ENCODE results near the gene NFYC.

DNA sequence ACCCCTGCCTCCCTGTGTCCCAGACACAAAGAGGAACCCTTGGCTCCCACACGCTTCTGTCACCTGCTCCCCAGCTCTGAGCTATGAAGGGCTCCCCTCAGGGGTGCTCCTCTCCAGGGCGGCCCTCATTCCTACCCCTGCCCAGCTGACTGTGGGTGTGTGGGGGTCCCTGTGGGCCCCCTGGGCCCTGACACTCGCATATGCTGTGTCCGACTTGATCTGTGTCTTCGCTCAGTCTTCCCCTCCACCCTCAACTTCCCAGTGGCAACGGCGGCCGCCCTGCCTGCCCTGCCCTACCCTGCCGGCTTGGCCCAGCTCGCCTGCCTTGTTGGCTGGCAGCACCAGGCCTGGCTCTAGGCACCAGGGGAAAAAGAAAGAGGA is 93.3 kb downstream of the NFYC start:
- TF ChIP-seq, protein P1, sequence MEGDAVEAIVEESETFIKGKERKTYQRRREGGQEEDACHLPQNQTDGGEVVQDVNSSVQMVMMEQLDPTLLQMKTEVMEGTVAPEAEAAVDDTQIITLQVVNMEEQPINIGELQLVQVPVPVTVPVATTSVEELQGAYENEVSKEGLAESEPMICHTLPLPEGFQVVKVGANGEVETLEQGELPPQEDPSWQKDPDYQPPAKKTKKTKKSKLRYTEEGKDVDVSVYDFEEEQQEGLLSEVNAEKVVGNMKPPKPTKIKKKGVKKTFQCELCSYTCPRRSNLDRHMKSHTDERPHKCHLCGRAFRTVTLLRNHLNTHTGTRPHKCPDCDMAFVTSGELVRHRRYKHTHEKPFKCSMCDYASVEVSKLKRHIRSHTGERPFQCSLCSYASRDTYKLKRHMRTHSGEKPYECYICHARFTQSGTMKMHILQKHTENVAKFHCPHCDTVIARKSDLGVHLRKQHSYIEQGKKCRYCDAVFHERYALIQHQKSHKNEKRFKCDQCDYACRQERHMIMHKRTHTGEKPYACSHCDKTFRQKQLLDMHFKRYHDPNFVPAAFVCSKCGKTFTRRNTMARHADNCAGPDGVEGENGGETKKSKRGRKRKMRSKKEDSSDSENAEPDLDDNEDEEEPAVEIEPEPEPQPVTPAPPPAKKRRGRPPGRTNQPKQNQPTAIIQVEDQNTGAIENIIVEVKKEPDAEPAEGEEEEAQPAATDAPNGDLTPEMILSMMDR (IDR thresholded peaks at IDR 0.05) = no peak
- no peak for TF ChIP-seq KAT7 (CRISPR knock-in tag; IDR thresholded peaks at IDR 0.05; ENCODE audit: borderline replicate concordance)
- no peak for TF ChIP-seq IRF2 (CRISPR knock-in tag; IDR thresholded peaks at IDR 0.05; ENCODE audit: borderline replicate concordance, low read depth)
- TF ChIP-seq, protein P2, sequence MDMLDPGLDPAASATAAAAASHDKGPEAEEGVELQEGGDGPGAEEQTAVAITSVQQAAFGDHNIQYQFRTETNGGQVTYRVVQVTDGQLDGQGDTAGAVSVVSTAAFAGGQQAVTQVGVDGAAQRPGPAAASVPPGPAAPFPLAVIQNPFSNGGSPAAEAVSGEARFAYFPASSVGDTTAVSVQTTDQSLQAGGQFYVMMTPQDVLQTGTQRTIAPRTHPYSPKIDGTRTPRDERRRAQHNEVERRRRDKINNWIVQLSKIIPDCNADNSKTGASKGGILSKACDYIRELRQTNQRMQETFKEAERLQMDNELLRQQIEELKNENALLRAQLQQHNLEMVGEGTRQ (CRISPR knock-in tag; IDR thresholded peaks at IDR 0.05) = no peak
- no peak for TF ChIP-seq NFYB (CRISPR knock-in tag; conservative IDR thresholded peaks at IDR 0.05; ENCODE audit: low read depth)
- TF ChIP-seq RELA (CRISPR knock-in tag; IDR thresholded peaks at IDR 0.05; ENCODE audit: borderline replicate concordance) = no peak
- TF ChIP-seq CREB1 (CRISPR knock-in tag; IDR thresholded peaks at IDR 0.05) = no peak
- TF ChIP-seq, protein P3, sequence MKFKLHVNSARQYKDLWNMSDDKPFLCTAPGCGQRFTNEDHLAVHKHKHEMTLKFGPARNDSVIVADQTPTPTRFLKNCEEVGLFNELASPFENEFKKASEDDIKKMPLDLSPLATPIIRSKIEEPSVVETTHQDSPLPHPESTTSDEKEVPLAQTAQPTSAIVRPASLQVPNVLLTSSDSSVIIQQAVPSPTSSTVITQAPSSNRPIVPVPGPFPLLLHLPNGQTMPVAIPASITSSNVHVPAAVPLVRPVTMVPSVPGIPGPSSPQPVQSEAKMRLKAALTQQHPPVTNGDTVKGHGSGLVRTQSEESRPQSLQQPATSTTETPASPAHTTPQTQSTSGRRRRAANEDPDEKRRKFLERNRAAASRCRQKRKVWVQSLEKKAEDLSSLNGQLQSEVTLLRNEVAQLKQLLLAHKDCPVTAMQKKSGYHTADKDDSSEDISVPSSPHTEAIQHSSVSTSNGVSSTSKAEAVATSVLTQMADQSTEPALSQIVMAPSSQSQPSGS (CRISPR knock-in tag; IDR thresholded peaks at IDR 0.05; ENCODE audit: borderline replicate concordance, low read depth) = no peak
- no peak for TF ChIP-seq NR2C2 (CRISPR knock-in tag; IDR thresholded peaks at IDR 0.05)
- no peak for TF ChIP-seq MXD4 (CRISPR knock-in tag; IDR thresholded peaks at IDR 0.05; ENCODE audit: borderline replicate concordance)
- no peak for TF ChIP-seq ZNF512 (CRISPR knock-in tag; IDR thresholded peaks at IDR 0.05; ENCODE audit: borderline replicate concordance)
- TF ChIP-seq ZNF121 (CRISPR knock-in tag; IDR thresholded peaks at IDR 0.05) = no peak
- TF ChIP-seq, protein P4, sequence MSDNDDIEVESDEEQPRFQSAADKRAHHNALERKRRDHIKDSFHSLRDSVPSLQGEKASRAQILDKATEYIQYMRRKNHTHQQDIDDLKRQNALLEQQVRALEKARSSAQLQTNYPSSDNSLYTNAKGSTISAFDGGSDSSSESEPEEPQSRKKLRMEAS (CRISPR knock-in tag; IDR thresholded peaks at IDR 0.05) = no peak
- TF ChIP-seq, protein P5, sequence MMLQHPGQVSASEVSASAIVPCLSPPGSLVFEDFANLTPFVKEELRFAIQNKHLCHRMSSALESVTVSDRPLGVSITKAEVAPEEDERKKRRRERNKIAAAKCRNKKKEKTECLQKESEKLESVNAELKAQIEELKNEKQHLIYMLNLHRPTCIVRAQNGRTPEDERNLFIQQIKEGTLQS (CRISPR knock-in tag; conservative IDR thresholded peaks at IDR 0.05) = no peak
